ENCODE results near the gene SLCO3A1.

- no peak for TF ChIP-seq CTCF (IDR thresholded peaks at IDR 0.05 in 2 of 3, conservative IDR thresholded peaks at IDR 0.05 in 1 of 3; ENCODE audit: borderline replicate concordance in 1 of 3, insufficient read depth in 1 of 3, low read depth in 2 of 3, low read length in 2 of 3)
- no peak for TF ChIP-seq ZNF274 (IDR thresholded peaks at IDR 0.05; ENCODE audit: low read depth, low read length)
Observed at GRCh38 chr15:91865950-91866349, 12.4 kb downstream of the SLCO3A1 start.

Data from HCT116 (cell line).